NCI-H1048 (cell line): ENCODE data around the gene METRNL.

Source experiments
- DNase-seq: peaks from one replicate; lab custom pipeline; 2025; lab: John Stamatoyannopoulos, UW

The METRNL gene

GRCh38 chr17:83080579-83080857 lies 1.1 kb downstream of the METRNL start:
- no peak for DNase-seq

- no peak for DNase-seq
Measured at GRCh38 chr17:83080858-83081683, 1.7 kb downstream of the METRNL start.

GRCh38 chr17:83081684-83082201 lies 2.3 kb downstream of the METRNL start:
- DNase-seq: no peak

- no peak for DNase-seq
Measured at GRCh38 chr17:83082424-83082823, 3.0 kb downstream of the METRNL start.

GRCh38 chr17:83082909-83083367 lies 3.5 kb downstream of the METRNL start:
- no peak for DNase-seq

GRCh38 chr17:83083368-83084201 lies 4.2 kb downstream of the METRNL start:
- DNase-seq: no peak

- DNase-seq: no peak
Measured at GRCh38 chr17:83084214-83084613, 4.8 kb downstream of the METRNL start.

- no peak for DNase-seq
Measured at GRCh38 chr17:83084621-83085056, 5.2 kb downstream of the METRNL start.

- DNase-seq: no peak
Measured at GRCh38 chr17:83085103-83085502, 5.7 kb downstream of the METRNL start.

- no peak for DNase-seq
Measured at GRCh38 chr17:83085526-83086198, 6.3 kb downstream of the METRNL start.

GRCh38 chr17:83086199-83086880 lies 6.9 kb downstream of the METRNL start:
- DNase-seq: no peak

- DNase-seq: no peak
Measured at GRCh38 chr17:83086907-83087787, 7.7 kb downstream of the METRNL start.

- DNase-seq: no peak
Measured at GRCh38 chr17:83087788-83088360, 8.5 kb downstream of the METRNL start.

GRCh38 chr17:83088451-83088850 lies 9.0 kb downstream of the METRNL start:
- DNase-seq: no peak

- no peak for DNase-seq
Measured at GRCh38 chr17:83088909-83089308, 9.5 kb downstream of the METRNL start.

- DNase-seq: no peak
Measured at GRCh38 chr17:83089328-83090132, 10.1 kb downstream of the METRNL start.

GRCh38 chr17:83090444-83091256 lies 11.2 kb downstream of the METRNL start:
- DNase-seq: no peak

- DNase-seq: no peak
Measured at GRCh38 chr17:83091257-83092141, 12.1 kb downstream of the METRNL start.
